GM19395 (cell line): ENCODE measurements around the gene TOMM22.

Source experiments
- ATAC-seq: cut with Tn5 transposase; IDR thresholded peaks from one replicate; pipeline ENCODE4 v1.9.1; 2021; ENCODE audit warnings: mild to moderate bottlenecking, moderate library complexity; ENCODE audit not compliant: unreplicated experiment

The TOMM22 gene

DNA sequence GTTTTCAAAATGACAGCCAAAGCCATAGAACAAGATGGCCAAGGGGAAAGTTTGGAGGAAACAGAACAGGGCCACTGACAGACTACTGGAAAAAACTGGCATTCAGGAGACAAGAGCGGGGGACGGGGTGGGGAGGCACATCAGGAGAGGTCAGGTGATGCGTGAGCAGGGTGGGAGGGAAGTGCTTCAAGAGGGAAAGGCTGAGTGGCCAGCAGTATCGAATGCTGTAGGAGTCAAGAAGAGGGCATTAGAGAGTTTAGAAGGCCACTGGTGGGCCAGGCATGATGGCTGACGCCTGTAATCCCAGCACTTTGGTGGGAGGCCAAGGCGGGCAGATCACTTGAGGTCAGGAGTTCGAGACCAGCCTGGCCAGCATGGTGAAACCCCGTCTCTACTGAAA is 32.2 kb downstream of the TOMM22 start:
- ATAC-seq, result no peak

DNA sequence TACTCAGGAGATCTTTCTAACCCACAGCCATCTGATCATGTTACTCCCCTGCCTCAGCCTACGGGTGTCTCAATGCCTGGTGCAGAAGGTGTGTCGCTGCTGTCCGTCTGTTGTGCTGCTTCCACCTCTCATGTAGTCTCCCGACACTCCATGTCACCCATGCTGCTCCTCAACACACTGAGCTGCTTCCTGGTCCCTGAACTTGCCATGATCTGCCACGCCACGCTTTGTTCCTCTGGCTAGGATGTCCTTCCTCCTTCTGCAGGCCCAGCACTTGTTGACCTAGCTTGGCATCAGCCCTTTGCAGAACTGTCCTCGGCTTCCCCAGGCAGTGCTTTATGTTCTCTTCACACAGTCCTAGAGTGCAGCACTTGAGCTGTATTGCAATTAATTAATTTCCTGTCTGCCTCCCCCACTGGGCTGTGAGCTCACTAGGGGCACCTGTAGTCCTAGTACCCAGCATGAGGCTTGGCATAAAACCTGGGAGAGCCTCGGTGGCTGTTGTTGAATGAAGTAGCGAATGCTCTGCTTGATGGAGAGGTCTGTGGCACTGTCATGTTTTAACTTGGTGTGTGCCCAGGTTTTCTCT is 33.5 kb downstream of the TOMM22 start:
- no peak for ATAC-seq

DNA sequence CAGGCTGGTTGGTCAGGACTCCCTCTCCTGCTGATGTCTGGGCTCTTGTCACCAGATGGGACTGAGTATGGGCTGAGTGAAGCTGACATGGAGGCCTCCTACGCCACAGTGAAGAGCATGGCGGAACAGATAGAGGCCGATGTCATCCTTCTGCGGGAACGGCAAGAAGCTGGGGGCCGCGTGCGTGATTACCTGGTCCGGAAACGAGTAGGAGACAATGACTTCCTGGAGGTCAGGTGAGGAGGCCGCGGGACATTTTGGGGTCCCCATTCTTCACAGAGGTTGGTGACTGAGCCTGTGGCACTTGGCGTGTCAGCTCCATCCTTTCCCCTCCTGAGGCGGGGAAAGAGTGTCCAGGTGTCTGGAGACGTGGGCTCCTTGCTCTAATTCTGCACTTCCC is 34.1 kb downstream of the TOMM22 start:
- ATAC-seq, result no peak

DNA sequence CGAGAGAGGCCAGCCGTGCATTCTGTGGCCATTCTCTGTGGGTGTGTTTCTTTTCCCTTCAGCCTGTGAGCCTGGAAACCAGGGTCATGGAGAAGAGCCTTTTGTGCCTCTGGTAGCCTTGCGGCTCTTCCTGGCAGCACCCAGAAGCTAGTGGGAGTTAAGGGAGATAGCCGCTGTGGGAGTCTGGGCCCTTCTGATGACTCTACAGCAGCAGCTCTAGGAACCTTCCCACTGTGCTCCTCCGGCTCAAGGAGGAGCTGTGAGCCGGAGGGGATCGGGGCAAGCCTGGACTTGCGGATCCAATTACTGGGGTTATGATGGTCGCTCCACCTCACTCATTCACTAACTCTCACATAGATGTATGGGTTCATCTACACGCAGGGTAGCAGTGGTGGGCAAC is 34.5 kb downstream of the TOMM22 start:
- no peak for ATAC-seq

DNA sequence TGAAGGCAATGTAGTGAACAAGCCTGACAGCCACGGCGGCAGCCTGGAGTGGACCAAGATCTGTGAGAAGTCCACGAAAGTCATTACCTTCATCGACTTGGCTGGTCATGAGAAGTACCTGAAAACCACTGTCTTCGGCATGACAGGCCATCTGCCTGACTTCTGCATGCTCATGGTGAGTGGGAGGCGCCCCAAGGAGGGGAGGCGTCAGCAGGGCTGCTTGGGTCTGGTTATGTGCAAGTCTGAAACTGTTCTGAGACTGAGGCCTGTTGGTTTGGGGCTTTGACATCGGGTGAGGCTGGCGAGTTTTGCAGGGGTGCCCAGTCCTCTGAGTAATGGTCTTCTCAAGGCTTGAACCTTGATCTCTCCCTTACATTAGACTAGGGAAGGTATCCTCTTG is 35.1 kb downstream of the TOMM22 start:
- ATAC-seq, result no peak

DNA sequence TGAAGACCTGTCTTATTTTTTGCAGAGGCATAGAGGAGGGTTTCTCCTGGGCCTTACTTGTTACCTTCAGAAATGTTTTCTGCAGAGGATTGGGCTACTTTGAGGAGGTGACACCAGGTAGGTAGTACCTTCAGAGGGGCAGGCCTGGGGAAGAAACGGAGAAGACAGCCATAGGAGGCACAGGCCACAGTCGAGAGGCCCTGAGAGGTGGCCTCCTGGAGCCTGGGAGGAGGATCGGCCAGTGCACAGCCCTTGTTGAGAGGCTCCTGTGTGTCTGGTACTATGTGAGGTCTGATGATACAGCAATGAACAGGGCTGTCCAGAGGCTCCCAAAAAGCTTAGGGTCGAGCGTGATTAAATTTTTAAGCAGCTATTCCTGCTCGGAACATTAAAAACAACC is 35.5 kb downstream of the TOMM22 start:
- ATAC-seq, result no peak

DNA sequence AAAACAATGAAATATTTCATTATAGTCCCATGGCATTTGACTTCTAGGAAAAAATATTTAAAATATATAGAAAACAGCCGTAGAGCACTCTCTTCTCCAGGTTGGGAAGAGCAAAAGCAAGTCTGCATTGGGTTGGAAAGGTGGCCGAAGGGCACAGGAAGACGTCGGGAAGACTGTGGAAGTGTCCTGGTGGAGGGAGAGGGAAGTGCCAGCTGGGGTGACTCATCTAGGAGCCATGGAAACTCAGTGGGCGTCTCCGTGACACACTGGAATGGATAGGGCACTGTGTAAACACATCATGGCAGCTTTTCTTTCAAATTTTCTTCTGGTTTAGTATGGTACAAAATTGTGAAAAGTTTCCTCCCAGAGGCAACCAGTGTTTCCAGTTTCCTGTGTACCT is 36.7 kb downstream of the TOMM22 start:
- no peak for ATAC-seq

DNA sequence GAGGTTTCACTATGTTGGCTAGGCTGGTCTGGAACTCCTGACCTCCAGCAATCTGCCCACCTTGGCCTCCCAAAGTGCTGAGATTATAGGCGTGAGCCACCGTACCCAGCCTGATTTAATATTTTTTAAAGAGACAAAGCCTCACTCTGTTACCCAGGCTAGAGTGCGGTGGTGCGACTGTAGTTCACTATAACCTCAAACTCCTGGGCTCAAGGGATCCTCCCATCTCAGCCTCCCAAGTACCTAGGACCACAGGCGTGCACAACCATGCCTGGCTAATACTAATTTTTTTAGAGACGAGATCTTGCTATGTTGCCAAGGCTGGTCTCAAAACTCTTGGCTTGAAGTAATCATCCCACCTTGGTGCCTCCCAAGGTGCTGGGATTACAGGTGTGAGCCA is 37.4 kb downstream of the TOMM22 start:
- no peak for ATAC-seq

DNA sequence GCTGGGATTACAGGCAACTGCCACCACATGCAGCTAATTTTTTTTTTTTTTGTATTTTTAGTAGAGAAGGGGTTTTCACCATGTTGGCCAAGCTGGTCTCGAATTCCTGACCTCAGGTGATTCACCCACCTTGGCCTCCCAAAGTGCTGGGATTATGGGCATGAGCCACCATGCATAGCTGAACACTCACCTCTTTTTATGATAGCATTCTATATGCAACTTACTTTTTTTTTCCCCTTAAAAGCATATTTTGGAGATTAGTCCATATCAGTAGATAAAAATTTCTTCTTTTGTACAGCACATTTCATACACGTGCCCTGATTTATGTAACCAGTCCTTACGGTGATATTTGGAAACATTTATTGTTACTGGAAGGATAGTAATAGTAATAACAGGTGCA is 38.6 kb downstream of the TOMM22 start:
- ATAC-seq, result no peak

DNA sequence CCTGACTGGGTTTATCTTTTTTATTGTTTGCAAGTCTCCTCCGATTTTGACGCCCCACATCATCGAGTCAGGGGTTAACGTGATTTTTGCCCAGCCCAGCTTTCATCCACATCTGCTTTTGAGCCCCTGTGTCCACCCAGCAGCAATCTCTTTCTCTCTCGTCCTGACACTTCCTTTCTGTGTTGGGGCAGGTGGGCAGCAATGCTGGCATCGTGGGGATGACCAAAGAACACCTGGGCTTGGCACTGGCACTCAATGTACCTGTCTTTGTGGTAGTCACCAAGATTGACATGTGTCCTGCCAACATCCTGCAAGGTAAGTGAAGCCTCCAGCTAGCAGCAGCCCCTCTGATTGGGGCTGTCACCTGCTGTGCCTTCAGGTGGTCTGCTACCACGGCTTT is 39.8 kb downstream of the TOMM22 start:
- ATAC-seq, result no peak

DNA sequence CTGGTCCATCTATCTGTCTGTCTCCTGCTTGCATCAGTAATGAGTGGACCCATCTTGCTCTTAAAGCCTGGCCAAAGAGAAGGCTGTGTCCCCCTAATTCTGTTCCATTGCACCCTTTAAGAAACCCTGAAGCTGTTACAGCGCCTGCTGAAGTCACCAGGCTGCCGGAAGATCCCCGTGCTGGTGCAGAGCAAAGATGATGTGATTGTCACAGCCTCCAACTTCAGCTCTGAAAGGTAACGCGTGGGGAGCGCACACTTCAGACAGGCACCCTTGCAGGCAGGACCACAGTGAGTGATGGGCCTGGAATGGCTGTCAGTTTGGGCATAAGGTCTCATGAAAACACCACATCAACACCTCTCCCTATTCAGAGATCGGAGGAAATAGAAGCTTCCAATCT is 42.4 kb downstream of the TOMM22 start:
- ATAC-seq, result no peak

DNA sequence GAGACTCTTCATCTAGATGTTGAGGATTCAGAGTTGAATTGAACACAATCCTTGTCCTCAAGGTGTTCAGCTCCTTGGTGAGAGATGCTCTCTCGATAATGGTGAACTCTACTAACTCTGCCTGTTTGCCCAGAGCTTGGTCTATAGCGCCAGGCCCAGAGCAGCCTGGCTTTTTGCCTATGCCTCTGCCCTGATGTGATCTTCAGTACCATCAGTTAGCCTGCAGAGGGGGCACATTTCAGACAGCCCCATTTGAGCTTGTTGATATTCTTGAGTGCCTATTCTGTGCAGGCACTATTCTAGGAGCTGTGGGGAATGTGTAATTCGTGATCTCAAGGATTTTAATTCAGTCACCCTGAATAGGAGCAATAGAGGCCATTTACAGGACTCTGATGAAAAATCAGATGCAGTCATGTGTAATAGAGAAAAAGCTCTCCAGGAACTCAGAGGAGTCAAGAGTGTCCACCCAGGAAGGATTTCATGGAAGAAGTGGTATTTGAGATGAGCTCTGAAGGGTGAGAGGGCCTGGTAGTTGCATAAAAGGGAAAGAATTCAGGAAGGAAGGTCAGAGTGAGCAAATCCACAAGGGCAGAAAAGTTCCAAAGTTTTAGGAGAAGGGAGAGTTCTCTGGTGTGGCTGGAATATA is 43.3 kb downstream of the TOMM22 start:
- no peak for ATAC-seq

DNA sequence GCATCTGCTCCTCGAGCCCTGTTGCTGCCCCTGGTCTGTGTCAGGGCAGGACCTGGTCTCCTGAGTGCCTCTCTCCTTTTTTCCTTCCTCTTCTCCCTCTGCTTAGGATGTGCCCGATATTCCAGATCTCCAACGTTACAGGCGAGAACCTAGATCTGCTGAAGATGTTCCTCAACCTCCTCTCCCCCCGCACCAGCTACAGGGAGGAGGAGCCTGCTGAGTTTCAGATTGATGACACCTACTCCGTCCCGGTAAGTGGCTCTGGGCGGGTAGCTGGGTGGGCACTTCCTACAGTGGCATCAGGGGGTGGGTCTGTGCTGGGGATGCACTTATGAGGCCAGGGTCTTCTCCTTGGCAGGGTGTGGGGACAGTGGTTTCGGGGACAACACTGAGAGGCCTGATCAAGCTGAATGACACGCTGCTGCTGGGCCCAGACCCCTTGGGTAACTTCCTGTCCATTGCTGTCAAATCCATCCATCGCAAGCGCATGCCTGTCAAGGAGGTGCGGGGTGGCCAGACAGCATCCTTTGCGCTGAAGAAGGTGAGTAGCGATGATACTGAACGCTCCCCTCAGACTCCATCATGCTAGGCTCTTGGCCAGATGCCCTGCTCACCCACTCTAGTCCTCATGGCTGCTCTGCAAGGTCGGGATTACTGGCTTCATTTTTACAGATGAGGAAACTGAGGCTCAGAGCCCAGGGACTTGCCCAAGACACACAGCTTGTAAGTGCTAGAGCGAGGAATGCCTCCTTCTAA is 44.3 kb downstream of the TOMM22 start:
- no peak for ATAC-seq

DNA sequence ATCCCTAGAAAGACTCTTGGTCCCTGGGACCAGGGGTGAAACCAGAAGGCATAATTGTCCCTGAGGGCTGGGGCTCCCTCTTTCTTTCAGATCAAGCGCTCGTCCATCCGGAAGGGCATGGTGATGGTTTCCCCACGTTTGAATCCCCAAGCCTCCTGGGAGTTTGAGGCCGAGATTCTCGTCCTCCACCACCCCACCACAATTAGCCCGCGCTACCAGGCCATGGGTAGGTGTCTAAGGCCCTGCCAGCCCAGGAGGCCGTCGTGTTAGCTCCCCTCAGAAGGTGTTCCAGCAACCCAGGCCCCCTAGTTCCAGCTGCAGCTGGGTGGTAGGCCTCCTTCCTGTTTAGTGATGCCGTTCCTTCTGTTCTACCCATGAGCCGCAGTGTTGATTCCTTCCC is 45.4 kb downstream of the TOMM22 start:
- no peak for ATAC-seq

DNA sequence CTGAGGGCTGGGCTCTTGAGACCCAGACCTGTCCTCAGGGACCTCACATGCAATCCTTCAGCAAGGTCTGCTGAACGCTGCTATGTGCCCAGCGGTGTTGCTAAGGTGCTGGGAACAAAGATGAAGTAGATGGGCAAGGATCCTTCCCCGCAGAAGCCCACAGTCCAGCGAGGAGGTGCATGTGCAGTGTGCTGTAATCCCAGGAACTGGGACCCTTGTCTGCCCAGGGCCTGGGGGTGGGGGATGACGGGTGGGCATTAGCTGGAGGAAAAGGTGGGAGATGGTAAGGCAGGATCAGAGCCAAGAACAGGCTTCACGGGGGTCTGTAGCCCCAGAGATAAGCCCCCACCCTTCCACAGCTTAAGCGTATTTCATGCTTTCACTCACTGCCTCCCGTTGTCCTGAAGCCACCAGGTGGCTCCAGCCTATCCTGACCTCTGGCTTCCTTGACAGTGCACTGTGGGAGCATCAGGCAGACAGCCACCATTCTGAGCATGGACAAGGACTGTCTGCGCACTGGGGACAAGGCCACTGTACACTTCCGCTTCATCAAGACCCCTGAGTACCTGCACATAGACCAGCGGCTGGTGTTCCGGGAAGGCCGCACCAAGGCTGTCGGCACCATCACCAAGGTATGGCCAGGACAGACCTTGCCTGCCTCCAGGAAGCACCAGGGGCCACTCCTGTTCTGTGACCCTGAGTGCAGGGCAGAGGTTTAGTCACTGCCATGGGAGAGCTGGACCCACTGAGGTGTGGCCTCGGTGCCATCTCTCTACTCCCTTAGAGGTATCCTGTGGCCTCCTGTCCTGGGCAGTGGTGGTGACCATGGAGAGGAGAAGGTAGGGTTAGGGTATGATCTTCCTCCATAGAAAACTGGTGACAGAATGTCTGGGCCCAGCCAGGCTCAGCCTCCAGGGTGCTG is 46.0 kb downstream of the TOMM22 start:
- ATAC-seq, result no peak

DNA sequence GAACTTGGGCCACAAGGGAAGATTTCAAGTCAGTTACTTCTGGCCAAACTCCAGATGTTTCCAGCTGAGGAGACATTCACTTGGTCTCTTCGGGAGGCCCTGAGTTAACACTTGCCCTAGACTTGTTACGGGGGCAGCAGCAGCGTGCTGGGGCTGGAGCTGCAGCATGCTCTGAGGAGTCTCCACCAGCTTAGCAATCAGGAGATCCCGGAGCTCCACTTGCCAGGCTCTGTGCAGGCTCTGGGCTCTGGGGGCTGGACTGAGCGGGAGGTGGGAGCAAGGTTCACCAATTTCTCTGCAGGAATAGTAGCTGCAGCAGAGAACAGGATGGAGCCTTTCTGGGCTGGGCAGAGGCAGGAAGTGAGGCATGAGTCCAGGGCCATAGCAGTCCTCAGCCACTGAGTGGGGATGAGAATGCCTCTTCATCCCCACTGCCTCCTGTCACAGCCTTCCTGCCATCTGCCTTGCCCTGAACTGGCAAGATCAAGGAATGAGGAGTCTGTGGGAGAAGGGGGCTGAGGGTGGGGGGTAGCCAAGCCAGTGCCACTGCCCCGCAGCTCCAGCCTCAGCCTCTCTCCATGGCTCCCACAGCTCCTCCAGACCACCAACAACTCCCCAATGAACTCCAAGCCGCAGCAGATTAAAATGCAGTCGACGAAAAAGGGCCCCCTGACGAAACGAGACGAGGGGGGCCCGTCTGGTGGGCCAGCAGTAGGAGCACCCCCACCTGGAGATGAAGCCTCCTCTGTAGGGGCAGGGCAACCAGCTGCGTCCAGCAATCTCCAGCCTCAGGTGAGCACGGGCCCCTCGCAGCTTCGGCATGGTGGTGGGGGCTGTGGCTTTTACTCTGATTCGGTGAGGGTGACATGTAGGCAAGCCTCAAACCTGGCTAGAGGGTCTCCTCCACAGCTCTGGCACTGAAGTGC is 47.4 kb downstream of the TOMM22 start:
- ATAC-seq, result no peak

DNA sequence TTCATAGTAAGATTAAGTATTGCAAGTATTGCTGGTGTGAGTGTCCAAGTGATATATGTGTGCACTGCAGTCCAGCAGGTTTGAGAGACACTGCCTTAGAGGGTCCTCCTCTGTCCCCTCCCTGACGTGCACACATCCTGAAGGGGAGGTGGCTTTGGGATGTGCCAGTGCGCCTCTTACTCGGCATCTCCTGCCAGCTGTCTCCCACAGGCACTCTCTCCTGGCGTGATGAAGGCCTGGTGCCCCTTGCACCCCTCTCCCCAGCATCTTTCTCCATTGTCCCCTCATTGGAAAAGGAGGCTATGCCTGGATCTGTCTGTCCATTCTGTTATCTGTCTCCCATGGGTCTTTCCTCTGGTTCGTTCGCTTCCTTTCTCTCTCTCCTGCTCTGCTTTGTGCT is 48.2 kb downstream of the TOMM22 start:
- no peak for ATAC-seq

DNA sequence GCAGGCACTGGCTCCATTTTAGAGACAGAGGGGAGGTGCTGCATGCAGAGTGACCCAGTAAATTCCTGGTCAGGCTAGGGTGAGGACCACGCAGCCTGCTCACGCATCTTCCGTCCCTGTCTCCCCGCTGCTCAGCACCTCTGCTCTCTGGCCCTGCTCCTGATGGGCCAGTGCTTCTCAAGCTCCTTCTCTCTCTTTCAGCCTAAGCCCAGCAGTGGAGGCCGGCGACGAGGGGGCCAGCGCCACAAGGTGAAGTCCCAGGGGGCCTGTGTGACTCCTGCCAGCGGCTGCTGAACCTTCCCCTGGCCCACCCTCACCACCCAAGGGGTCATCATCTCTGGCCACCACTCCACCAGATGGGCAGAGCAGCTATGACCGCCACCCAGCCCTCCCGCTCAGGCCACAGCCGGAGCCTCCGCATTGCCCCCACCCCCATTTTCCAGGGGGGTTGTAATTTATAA is 48.7 kb downstream of the TOMM22 start:
- no peak for ATAC-seq

DNA sequence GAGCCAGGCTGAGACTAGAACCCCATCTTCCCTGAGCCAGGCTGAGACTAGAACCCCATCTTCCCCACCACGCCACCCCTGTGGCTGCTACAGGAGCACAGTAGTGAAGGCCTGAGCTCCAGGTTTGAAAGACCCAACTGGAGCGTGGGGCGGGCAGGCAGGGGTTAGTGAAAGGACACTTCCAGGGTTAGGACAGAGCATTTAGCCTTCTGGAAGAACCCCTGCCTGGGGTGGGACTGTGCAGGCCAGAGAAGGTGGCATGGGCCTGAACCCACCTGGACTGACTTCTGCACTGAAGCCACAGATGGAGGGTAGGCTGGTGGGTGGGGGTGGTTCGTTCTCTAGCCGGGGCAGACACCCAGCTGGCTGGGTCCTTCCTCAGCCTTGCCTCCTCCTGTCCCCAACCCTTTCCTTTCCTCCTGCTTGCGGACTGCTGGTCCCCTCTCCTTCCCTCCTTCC is 50.0 kb downstream of the TOMM22 start:
- ATAC-seq, result no peak

DNA sequence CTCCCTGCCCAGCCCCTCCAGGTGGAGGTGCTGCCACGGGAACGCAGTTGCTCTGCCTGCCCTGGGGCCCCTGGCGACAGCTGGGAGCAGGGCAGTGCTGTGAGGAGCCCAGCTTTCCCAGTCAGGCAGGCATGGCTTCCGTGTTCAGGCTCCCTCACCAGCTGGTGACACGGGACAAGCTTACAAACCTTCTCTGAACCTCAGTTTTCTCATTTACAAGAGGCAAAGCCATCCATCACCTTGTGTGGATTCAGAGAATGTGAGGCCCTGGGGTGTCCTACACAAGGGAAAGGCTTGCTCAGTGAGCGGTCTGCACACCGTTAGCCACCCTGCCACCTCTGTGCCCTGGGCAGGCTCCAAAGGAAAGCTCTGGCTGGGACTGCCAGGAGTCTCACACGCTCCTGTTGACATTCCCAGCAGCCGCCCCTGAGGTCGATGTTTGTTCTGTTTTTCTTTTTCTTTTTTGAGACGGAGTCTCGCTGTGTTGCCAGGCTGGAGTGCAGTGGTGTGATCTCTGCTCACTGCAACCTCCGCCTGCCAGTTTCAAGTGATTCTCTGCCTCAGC is 50.6 kb downstream of the TOMM22 start:
- no peak for ATAC-seq
